Measurements from ENCODE around the gene DLX4.

Gene DLX4

GRCh38 chr17:50014471-50015088, 45.6 kb downstream of the DLX4 start:
- no peak for DNase-seq (ENCODE audit: low read depth in 2 of 2)

- DNase-seq (ENCODE audit: low read depth in 2 of 2): no peak
Observed at GRCh38 chr17:50015146-50015545, 46.2 kb downstream of the DLX4 start.

- no peak for DNase-seq (ENCODE audit: low read depth in 2 of 2)
Observed at GRCh38 chr17:50018909-50019308, 49.9 kb downstream of the DLX4 start.

DNA sequence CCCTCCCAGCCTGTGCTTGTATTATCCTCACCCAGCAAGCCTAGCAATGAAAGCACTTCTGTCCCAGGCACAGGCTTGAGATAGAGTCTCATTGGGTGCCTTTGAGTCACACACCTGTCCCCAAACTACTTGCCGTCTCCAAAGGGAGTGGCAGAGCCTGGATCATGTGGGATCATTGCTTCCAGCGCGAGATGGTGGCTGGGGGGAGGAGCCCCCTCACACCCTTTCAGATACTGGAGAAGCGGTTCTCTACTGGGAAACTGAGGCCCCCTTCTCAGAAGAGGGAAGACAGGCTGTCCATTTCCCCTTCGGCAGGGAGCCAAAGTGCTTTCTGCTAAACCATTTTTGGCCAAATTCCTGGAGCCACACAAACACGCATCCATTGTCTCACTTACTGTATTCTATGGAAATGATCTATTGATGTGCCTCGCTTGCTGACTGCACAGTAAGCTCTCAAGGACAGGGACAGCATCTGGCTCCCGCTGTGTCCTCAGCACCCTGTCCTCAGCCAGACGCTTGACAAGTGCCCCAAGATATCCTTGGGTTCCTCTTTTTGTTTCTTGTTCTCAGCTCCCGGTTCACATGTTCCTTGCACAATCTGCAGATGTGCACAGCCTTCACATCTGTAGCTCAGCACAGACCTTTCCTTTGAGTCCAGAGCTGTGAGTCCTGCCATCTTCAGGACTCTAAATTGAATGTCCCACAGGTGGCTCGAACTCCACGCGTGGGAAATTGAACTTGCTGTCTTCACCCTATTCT, 52.0 kb downstream of the DLX4 start:
- no peak for DNase-seq (ENCODE audit: low read depth in 2 of 2)

DNA sequence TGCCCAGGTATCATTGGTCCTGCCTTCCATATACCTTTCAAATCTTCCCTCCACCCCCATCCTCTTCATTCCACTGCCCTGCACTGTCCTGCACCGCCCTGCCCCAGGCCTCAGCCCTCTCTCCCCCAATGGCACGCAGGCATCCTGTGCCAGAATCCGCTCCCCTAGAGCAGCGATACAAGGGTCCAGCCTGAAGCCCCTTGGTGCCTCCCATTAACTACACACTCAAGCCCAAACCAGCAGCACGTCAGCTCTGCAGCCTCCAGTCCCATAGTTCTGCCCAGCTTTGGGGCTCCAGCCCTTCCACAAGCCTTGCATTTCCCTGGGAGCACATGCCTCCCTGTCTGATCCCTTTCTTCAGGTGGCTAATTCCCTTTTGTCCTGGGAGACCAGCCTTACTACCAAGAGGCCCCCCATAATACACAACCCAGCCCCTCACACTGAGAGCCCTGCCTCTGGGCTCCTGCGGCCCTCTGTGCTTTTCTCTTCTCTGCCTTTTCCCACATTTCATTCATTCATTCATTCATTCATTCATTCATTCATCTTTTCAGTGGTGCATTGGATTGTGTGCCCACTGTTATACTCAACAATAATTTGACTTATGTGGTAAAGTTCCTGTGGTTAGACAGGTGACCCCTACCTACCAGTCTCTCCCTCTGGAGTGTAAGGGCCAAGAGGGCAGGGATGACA, 52.8 kb downstream of the DLX4 start:
- no peak for DNase-seq (ENCODE audit: low read depth in 2 of 2)

DNA sequence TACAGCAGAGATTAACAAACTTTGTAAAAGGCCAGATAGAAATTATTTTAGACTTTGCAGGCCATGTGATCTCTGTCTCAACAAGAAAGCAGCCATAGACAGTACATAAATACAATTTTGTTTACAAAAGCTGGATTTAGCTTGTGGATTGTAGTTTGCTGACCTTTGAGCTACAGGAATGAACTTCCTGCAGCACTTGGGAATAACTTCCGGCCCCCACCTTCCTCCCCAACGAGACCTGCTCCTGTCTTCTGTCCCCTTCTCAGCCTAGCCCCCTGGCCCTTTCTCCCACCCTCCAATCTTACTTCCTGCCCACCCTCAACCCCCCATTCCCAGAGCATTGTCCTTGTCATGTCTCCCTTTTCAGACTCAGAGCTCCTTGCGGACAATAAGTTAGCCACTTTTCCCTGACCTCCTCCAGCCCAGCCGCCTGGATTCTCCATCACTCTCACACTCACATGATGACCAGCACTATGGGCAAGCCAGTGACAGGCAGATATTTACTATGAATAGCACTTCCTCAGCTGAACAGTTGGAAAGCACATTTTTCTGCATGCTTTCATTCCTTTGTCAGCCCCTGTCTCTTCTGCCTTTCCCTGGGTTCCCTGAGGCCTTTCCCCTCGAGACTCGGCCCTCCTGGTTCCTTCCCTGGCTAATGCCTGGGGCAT, 53.6 kb downstream of the DLX4 start:
- DNase-seq (ENCODE audit: low read depth in 2 of 2): no peak

- no peak for DNase-seq (ENCODE audit: low read depth in 2 of 2)
Observed at GRCh38 chr17:50023520-50023919, 54.5 kb downstream of the DLX4 start.
